Stimulated activated CD4-positive, alpha-beta T cell treated with anti-CD3 and anti-CD28 coated beads, Interleukin-15, amount 100 ng/mL, for 24 hours (primary cell): ENCODE measurements around the gene VOPP1.

Source experiments
- DNase-seq: peaks from one replicate; pipeline ENCODE4 v3.0.0-alpha.2; 2020

Gene VOPP1

GRCh38 chr7:55553024-55553345 lies 19.3 kb downstream of the VOPP1 start:
- DNase-seq, result no peak

DNA sequence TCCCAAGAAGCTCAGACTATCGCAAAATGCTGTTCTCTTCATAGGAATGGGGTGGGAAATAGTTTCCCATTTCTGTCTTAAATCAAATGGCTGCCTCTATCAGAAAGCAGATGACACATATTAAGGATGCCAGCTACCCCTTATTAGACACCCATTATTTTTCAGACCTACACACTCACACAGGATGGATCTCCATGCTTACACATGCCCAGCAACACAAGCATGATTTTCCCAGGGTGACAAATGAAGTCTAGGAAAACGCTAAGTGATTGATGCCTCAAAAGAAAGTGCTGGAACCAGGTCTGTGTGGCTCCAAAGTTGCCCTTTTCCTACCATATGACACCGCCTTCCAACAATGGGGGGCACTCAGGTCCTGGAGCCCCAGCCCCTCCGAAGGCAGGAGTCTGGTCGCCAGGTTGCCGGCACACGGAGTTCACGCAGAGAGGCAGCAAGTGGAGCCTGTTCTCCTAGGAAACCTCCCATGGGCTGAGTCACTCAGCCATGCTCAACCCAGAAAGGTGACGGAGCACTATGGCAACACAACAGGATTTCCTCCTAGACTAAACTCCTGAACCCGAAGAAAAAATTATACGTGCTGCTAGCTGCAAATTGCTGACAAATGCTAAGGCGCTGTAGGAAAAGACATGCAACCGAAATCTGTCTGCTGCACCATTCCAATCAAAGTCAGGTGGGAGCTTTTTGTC lies 19.8 kb downstream of the VOPP1 start:
- DNase-seq, result no peak

- DNase-seq, result no peak
Observed at GRCh38 chr7:55550841-55551537, 21.3 kb downstream of the VOPP1 start.

GRCh38 chr7:55550010-55550663 lies 22.2 kb downstream of the VOPP1 start:
- no peak for DNase-seq

DNA sequence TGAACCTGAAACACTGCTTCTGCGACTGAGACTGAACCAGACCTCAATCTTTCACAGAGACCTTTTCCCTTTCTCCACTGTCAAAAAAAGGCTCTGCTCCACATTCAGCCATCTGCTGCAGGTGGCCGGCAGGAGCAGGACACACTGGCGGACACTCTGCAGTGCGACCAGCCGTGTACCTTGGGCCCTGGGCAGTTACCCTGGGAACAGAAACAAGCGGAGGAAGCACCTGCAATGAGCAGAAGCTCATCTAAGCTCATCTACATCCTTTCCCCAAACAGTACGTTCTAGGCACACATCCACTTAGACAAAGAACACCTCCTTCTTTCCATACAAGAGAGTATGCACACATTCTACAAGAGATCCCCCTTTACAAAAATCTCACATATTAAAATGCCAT lies 22.8 kb downstream of the VOPP1 start:
- DNase-seq, result no peak

DNA sequence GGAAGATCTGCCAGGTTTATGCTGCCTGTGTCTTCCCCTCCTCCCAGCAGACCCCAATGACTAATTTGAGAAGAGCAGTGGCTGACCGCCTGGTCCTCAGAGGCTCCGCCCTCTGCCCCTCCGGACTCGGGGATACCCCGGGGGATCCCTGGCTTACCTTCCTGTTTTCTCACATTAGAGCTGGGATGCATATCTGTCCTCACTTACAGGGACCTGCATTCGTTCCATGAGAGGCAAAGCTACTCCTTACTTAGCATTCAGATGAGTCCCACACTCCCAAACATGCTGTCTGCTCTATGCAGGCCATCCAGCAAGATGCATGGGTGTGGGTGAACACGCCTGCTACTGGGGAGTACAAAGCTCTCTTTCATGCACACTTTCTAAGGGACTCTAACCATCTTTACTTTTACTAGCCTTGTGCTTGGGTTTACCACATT lies 24.0 kb downstream of the VOPP1 start:
- DNase-seq, result no peak

DNA sequence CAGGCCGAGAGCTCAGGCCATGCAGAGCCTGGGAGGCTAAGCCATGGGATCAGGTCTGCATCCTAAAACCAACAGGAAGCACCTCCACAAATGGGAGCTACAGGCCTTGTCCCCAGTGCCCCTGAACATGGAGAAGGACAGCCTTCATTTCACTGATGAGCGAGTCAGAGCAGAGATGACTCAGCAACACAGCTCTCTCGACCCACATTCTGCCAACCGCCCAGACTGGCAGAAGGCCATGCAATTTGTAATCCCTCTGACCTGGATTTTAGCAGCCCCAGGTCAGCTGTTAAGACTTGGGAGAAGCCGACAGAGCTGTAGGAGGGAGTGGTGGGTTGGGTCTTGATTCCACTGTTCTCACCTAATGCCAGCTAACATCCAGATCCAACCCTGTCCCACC lies 25.5 kb downstream of the VOPP1 start:
- DNase-seq, result peak; percentile 69

DNA sequence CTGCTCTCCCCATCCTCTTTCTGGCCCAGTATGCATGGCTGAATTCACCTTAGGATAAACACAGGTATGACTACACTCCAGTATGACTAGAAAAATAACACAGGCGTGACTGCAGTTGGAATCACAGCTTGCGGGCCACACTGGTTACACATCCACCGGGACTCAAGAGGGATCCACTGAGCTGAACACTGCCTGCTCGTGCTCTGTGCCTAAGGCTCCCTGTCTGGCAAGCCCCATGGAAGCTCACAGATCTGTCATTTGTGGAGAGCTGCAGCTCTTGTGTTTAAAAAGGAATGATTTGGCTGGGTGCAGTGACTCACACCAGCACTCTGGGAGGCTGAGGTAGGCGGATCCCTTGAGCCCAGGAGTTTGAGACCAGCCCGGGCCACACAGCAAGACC lies 26.8 kb downstream of the VOPP1 start:
- no peak for DNase-seq

- no peak for DNase-seq
Observed at GRCh38 chr7:55540226-55540858, 32.0 kb downstream of the VOPP1 start.

- no peak for DNase-seq
Observed at GRCh38 chr7:55539380-55539779, 32.9 kb downstream of the VOPP1 start.

GRCh38 chr7:55538538-55538937 lies 33.8 kb downstream of the VOPP1 start:
- DNase-seq, result no peak

- no peak for DNase-seq
Observed at GRCh38 chr7:55537458-55537990, 34.8 kb downstream of the VOPP1 start.

- DNase-seq, result no peak
Observed at GRCh38 chr7:55536619-55537457, 35.5 kb downstream of the VOPP1 start.

DNA sequence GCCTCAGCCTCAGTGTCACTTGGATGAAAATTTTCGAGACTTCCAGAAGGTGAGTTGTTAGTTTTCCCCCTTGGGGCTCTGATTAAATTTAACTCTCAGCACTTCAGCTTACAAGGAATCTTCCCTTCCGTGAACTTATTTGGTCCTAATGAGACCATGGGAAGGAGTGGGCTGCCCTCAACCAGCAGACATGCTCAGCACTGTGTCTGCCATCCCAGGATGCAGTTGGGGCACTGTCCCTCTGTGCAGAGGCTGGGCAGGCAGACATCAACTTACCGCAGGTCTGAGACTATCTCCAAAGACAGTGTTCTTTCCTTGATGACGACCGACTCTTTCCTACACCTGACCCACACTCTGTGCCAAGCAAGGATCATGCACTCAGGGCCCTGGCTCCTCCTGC lies 36.7 kb downstream of the VOPP1 start:
- DNase-seq, result no peak

- no peak for DNase-seq
Observed at GRCh38 chr7:55534916-55535590, 37.2 kb downstream of the VOPP1 start.

DNA sequence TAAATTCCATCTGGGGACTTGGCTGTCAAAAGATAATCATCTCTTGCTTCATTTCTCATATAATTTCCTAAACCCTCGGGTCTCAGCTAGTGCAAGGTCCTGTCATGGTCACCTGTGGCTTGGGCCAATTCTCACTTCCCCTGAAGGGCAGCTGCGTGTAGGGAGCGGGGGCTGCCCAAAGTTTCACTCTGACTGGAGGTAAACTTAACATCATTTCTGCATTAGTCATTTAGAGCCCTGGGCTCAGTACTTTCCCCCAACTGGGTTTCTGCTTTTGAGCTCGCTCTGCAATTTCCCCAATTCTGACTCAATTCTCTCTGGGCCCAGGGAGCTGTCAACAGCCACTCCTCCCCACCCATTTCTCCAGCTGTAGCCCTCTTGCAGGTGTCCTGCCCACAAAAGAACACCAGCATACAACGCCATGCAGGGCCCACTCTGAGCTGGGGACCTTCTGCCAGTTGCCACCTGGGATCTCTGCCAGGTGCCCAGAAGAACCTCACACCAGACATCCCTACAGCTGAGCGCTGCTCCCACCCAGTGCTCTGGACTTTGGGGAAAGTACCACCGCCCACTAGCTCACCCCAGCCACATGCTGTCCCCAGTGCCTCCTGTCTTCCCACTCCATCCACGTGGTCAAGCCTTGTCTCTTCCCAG lies 37.9 kb downstream of the VOPP1 start:
- DNase-seq, result peak; percentile 84

DNA sequence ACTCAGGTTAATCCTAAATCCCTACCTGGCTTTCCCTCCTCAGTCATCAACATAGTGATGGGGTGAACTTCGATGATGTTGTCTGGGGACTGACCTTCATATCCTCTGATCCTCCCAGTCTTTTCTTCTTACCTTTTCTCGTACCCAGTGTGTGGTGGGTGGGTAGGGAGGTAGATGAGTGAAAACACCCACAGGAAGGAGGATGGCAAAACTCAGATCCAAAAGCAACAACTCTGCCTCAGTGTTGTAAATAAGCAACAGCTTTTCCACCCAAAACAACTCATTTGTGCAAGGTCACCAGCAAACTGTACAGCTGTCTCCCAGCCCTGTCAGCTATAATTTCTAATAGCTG lies 38.6 kb downstream of the VOPP1 start:
- no peak for DNase-seq

DNA sequence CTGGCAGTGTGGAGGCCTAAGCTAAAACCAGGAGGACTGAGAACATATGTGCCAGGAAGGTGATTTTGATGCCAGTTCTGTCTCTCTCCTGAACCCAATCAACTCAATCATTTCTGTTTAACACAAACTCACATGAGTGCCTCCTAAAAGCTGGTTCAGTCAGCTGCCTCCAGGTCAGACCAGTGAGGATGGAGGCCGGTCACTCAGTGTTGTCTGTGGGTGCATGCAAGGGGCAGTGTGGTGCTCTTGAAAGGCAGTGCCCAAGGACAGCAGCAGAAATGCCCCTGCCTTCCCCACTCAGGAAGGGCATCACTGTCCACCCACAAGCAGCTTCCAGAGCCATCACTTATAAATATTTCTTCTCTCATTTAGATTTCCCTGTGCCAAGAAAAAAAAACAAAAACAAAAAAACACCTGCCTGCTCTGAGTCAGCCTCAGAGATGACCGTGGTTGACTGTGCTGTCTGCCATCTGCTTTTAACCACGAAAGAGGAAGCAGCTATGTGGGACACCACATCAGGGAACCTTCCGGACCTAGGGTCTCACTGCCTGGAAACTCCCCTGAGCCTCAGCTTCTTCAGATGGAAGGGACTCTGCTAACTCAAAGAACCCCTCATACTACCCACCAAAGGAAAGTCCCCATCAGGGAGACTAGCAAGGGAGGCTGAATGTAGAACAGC lies 39.1 kb downstream of the VOPP1 start:
- DNase-seq, result peak; percentile 78

DNA sequence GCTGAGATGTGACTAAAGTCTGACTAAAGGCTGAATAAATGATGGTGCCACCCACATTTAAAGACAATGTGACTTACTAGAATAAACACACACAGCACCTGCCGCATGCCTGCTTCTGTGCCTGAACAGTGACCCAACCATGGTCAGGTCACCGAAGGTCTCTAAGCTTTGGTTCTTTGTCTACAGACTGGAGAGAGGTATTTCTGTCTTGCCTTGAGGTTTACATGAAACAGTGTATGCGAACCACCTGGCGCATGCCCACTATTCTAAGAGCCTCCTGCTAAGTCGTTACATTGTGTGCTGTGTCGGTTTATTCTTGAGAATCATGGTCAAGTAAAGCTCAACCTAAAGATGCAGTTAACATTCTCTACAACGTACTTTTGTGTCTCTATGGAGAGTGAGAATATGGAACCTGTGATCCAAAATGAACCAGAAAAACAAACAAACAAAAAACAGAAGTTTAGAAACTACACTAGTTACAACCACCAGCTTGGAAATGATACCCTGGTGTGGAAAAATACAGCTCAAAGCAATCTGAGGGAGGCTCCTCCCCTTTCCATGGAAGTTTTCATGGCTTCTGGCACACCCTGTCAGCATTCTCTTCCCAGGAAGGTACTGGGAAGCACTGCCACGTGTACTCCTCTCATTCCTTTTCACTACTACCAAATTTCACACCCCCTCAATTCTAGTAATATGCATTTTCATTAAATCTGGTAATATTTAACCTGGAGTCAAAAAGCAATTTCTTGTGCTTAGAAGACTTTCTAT lies 40.0 kb downstream of the VOPP1 start:
- peak; percentile 34 for DNase-seq

DNA sequence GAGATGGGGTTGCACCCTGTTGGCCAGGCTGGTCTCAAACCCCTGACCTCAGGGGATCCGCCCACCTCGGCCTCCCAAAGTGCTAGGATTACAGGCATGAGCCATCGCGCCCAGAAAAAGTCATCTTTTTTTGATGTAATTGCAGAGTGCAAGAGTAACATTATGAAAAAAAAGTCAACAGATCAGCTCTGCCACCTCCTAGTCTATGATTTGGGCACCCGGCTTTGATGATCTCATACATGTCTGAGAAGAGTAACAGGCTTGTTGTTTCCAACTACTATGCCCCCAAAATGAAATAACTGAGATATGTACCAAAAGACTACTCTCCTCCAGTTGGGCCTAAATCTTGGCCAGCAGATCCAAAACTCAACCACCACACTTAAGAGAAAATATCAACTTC lies 40.8 kb downstream of the VOPP1 start:
- DNase-seq, result no peak
